ENCODE data around the gene SLC26A8. TPM values are rescaled to one million over a fixed set of nuclear protein-coding genes. Genes with fewer than 3 reads are reported as not detected.
A peak's percentile ranks its signal among the peaks of the same experiment; 100 is the strongest.

The SLC26A8 gene
- total RNA-seq, 1 experiment from 2014 or later, result not detected

DNA sequence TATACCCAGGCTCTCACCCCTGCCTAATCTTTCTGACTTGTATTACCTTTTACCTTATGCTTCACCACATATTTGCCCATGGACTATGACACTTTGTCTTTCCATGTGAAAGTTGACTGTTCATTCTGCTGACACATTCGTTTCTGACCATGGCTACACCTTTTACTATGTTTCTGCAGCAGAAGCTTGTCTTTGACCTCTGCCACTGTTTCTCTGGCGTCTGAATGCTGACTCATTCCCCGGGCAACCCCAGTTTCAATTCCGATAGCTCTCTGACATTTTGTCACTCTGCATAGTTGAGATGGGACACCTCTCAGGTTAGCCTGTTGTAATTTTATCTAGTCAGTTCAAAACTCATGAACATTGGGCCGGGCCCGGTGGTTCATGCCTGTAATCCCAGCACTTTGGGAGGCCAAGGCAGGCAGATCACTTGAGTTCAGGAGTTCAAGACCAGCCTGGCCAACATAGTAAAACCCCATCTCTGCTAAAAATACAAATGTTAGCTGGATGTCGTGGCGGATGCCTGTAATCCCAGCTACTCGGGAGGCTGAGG is 50.7 kb downstream of the SLC26A8 start:
- POLR2A ChIA-PET (ENCODE audit: unreplicated experiment), result interaction anchor here (0.6 kb wide), 3 partner anchors 44 to 402 kb away, joined by 3 to 13 read pairs (median 4); no protein-coding TSS in a partner anchor
- CTCF ChIA-PET, result interaction anchor here (0.6 kb wide), 3 partner anchors 19 to 939 kb away, joined by 4 to 5 read pairs (median 4); no protein-coding TSS in a partner anchor
- H3K9me3 ChIP-seq (ENCODE audit: insufficient read depth, low read depth), result no peaks in the 10 kb centered on the region
- DNase-seq, result peak; percentile 62 to 91
- H3K9me2 ChIP-seq (ENCODE audit: insufficient read depth), result no peaks in the 10 kb centered on the region
- H3K4me1 ChIP-seq (replicated peaks; ENCODE audit: insufficient read depth), result peaks cover 41% of the 10 kb centered on the region
- no peak overlapping the region for H3K4me3 ChIP-seq
- H3K27ac ChIP-seq, result peak overlapping the region; percentile 87
- no peaks in the 10 kb centered on the region for H4K20me1 ChIP-seq (ENCODE audit: insufficient read depth)
- no peaks in the 10 kb centered on the region for H3K27me3 ChIP-seq (ENCODE audit: insufficient read depth, low read depth)
- peak overlapping the region; percentile 50 for H3K4me2 ChIP-seq
- TF ChIP-seq EZH2 (IDR thresholded peaks at IDR 0.05; ENCODE audit: low read depth), result no peak
- TF ChIP-seq, protein P1, sequence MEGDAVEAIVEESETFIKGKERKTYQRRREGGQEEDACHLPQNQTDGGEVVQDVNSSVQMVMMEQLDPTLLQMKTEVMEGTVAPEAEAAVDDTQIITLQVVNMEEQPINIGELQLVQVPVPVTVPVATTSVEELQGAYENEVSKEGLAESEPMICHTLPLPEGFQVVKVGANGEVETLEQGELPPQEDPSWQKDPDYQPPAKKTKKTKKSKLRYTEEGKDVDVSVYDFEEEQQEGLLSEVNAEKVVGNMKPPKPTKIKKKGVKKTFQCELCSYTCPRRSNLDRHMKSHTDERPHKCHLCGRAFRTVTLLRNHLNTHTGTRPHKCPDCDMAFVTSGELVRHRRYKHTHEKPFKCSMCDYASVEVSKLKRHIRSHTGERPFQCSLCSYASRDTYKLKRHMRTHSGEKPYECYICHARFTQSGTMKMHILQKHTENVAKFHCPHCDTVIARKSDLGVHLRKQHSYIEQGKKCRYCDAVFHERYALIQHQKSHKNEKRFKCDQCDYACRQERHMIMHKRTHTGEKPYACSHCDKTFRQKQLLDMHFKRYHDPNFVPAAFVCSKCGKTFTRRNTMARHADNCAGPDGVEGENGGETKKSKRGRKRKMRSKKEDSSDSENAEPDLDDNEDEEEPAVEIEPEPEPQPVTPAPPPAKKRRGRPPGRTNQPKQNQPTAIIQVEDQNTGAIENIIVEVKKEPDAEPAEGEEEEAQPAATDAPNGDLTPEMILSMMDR (conservative IDR thresholded peaks at IDR 0.05), result no peak
- BruUV-seq (replicated peaks), result no TSS peak
- intact Hi-C loops (cut with micrococcal nuclease; ENCODE audit: unreplicated experiment), result loop anchor here (5.0 kb wide), 1 partner anchor 54 kb away; the partner anchor contains the start of gene MAPK14
- no peaks in the 10 kb centered on the region for H3K36me3 ChIP-seq (ENCODE audit: low read depth)
- H2AFZ ChIP-seq, result peak overlapping the region; percentile 32; the same call in 1 of the 2 replicates
- no peaks in the 10 kb centered on the region for H3K79me2 ChIP-seq (ENCODE audit: low read depth)
- H3F3A ChIP-seq (ENCODE audit: insufficient read depth, low read depth), result peaks cover 21% of the 10 kb centered on the region

DNA sequence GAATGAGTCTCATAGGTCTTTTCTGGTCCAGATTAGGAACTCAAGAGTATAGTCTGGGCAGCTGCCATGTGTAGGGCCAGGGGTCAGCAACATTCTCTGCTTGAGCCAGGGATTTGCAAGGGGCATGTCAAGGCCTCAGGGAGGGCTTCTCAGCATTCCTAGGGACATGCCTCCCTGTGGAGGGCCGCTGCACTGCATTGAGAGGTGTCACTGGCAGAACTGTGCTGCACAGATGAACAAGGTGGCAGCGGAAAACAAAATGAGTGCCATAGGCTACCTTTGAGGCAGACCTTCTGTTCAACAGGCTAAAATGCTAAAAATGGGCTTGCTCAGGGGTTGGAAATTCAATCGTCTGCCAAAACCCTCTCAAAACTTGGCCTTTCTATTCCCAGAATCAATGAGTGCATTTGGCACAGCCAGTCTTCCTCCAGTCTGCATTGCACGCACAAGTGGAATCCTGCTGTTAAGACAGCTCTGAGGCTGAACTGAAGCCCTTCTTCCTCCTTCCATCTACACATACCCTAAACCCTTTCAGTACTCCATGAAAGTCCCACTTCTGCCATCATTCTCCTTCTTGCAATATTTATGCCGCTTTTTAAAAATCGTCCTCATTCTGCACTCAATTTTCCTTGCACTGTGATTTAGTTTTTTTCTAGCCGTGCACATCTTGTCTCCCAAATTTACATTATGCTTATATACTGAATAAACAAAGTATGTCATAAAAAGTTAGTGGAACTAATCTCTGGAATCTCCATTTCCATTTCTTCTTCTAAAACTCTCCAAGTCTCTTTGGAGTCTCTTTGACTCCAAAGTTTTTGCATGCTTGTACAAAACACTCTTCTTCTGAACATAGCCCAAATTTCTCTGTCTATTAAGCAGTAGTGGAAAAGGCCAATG is 51.7 kb downstream of the SLC26A8 start:
- Histone ChIP-seq H3K4me1 (replicated peaks; ENCODE audit: insufficient read depth) (peaks cover 41% of the 10 kb centered on the region), H3K27ac (peak overlapping the region; percentile 87), H3K4me2 (peak overlapping the region; percentile 50), H2AFZ (no peak overlapping the region), H4K20me1 (ENCODE audit: insufficient read depth) (no peaks in the 10 kb centered on the region), H3K79me2 (ENCODE audit: low read depth) (no peaks in the 10 kb centered on the region), H3K9me3 (ENCODE audit: insufficient read depth, low read depth) (no peaks in the 10 kb centered on the region), H3K9me2 (ENCODE audit: insufficient read depth) (no peaks in the 10 kb centered on the region), H3K4me3 (no peak overlapping the region), H3F3A (ENCODE audit: insufficient read depth, low read depth) (peaks cover 21% of the 10 kb centered on the region), H3K36me3 (ENCODE audit: low read depth) (no peaks in the 10 kb centered on the region), H3K27me3 (ENCODE audit: insufficient read depth, low read depth) (no peaks in the 10 kb centered on the region)
- intact Hi-C loops (cut with micrococcal nuclease; ENCODE audit: unreplicated experiment), result loop anchor here (5.0 kb wide), 1 partner anchor 55 kb away; the partner anchor contains the start of gene MAPK14
- ChIA-PET CTCF (interaction anchor here (0.6 kb wide), 1 partner anchor 18 kb away, joined by 4 read pairs; no protein-coding TSS in a partner anchor), POLR2A (ENCODE audit: unreplicated experiment) (interaction anchor here (0.6 kb wide), 1 partner anchor 155 kb away, joined by 3 read pairs; no protein-coding TSS in a partner anchor)
- no peak for TF ChIP-seq EZH2 (IDR thresholded peaks at IDR 0.05; ENCODE audit: low read depth)
- TF ChIP-seq, protein P1 (conservative IDR thresholded peaks at IDR 0.05), result no peak
- no TSS peak for BruUV-seq (replicated peaks)
- no peak for DNase-seq

DNA sequence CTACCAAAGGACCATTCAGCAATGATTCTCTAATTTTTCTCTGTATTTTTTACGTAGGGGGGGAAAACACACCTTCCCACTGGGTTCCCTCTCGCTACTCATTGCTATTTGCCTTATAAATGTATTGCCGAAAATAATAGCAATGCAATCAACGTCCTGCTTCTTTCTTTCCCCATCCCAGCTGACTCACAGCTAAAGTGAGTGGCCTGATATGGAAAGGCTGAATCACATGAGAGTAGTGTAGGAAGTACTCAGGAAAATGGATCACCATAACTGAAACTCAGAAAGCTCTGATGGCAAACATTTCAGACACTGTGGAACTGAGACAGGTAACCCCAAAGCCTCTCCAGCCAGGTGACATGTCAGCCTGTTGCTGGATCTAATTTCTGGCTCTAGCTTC is 54.3 kb downstream of the SLC26A8 start:
- H3K4me2 ChIP-seq, result peak overlapping the region; percentile 37; the same call in 1 of the 2 replicates
- no peaks in the 10 kb centered on the region for H3K36me3 ChIP-seq (ENCODE audit: low read depth)
- H3K4me3 ChIP-seq, result no peak overlapping the region
- H3F3A ChIP-seq (ENCODE audit: insufficient read depth, low read depth), result peaks cover 21% of the 10 kb centered on the region
- H3K27me3 ChIP-seq (ENCODE audit: insufficient read depth, low read depth), result no peaks in the 10 kb centered on the region
- H3K27ac ChIP-seq, result peak overlapping the region; percentile 75
- peak in 1 of 2 experiments; percentile 61 for DNase-seq
- intact Hi-C loops (cut with micrococcal nuclease; ENCODE audit: unreplicated experiment), result loop anchor here (5.0 kb wide), 1 partner anchor 57 kb away; the partner anchor contains the start of gene MAPK14
- POLR2A ChIA-PET (ENCODE audit: unreplicated experiment), result no interaction called here
- no peaks in the 10 kb centered on the region for H3K9me3 ChIP-seq (ENCODE audit: insufficient read depth, low read depth)
- BruUV-seq (replicated peaks), result no TSS peak
- no peaks in the 10 kb centered on the region for H4K20me1 ChIP-seq (ENCODE audit: insufficient read depth)
- no peaks in the 10 kb centered on the region for H3K9me2 ChIP-seq (ENCODE audit: insufficient read depth)
- CTCF ChIA-PET, result no interaction called here
- peak overlapping the region; percentile 59; the same call in 1 of the 2 replicates for H2AFZ ChIP-seq
- H3K4me1 ChIP-seq (replicated peaks; ENCODE audit: insufficient read depth), result peaks cover 41% of the 10 kb centered on the region
- no peaks in the 10 kb centered on the region for H3K79me2 ChIP-seq (ENCODE audit: low read depth)
- TF ChIP-seq EZH2 (IDR thresholded peaks at IDR 0.05; ENCODE audit: low read depth), result no peak
- TF ChIP-seq, protein P1 (conservative IDR thresholded peaks at IDR 0.05), result no peak
